K562 (cell line): ENCODE measurements around the gene EVI5. TPM values are rescaled to one million over a fixed set of nuclear protein-coding genes. Genes with fewer than 3 reads are reported as not detected.

Experiments used
- BCL6 ChIP-seq: fragments of 250-450 bp; sonication (Bioruptor Pico); IDR thresholded peaks from 2 replicates; pipeline ENCODE4 v1.4.0; 2020
- CBX8 ChIP-seq: fragments of 200-600 bp; sonication (generic); IDR thresholded peaks from 2 replicates; pipeline ENCODE4 v1.6.1; 2012; ENCODE audit warnings: borderline replicate concordance, mixed run types, low read depth, mild to moderate bottlenecking, moderate library complexity, mixed read lengths, low read length, control low read depth, inconsistent platforms; ENCODE audit not compliant: poor library complexity, severe bottlenecking; ENCODE audit errors: extremely low read depth
- CREB3L1 ChIP-seq: fragments of 450-650 bp; IDR thresholded peaks from 2 replicates; pipeline ENCODE4 v1.6.1; 2014; ENCODE audit warnings: low read depth, mild to moderate bottlenecking, moderate library complexity, borderline replicate concordance
- DDX20 ChIP-seq: fragments of 450-650 bp; IDR thresholded peaks from 2 replicates; pipeline ENCODE4 v1.6.1; 2016; ENCODE audit warnings: missing genetic modification characterization, low read depth, mild to moderate bottlenecking, missing compliant biosample characterization, moderate library complexity
- ELF1 ChIP-seq: fragments of 200-800 bp; sonication (Bioruptor generic); IDR thresholded peaks from 2 replicates; pipeline ENCODE4 v1.6.1; 2016; ENCODE audit warnings: missing genetic modification characterization, missing compliant biosample characterization
- FOXO4 ChIP-seq: fragments of 450-650 bp; formaldehyde crosslinking; IDR thresholded peaks from 2 replicates; pipeline ENCODE4 v1.4.0; 2020; ENCODE audit warnings: mild to moderate bottlenecking, moderate library complexity
- HDAC6 ChIP-seq: IDR thresholded peaks from 2 replicates; pipeline ENCODE4 v1.6.1; 2012; ENCODE audit warnings: low read depth, mild to moderate bottlenecking, control low read depth, inconsistent platforms, low read length, moderate library complexity
- KDM5B ChIP-seq: fragments of 200-600 bp; sonication (generic); IDR thresholded peaks from 2 replicates; pipeline ENCODE4 v1.6.1; 2012; ENCODE audit warnings: low read depth, mild to moderate bottlenecking, moderate library complexity, low read length, control low read depth, inconsistent platforms; ENCODE audit not compliant: insufficient replicate concordance
- L3MBTL2 ChIP-seq: fragments of 450-650 bp; IDR thresholded peaks from 2 replicates; pipeline ENCODE4 v1.6.1; 2016; ENCODE audit warnings: mild to moderate bottlenecking, moderate library complexity
- NR2F6 ChIP-seq: fragments of 450-650 bp; formaldehyde crosslinking; IDR thresholded peaks from 2 replicates; pipeline ENCODE4 v1.4.0; 2020; ENCODE audit warnings: mild to moderate bottlenecking
- PURB ChIP-seq: sonication (generic); formaldehyde crosslinking; IDR thresholded peaks from 2 replicates; pipeline ENCODE4 v1.9.0; 2021; ENCODE audit warnings: low read depth, mild to moderate bottlenecking, missing genetic modification reagents
- SMAD2 ChIP-seq: fragments of 150-350 bp; IDR thresholded peaks from 2 replicates; pipeline ENCODE4 v1.6.1; 2014; ENCODE audit warnings: low read depth, mild to moderate bottlenecking, low read length
- TCF7 ChIP-seq: sonication (generic); IDR thresholded peaks from 2 replicates; pipeline ENCODE4 v1.6.1; 2016; ENCODE audit warnings: antibody characterized with exemption, borderline replicate concordance
- XRCC4 ChIP-seq: IDR thresholded peaks from one replicate; pipeline ENCODE4 v1.6.1; 2011; ENCODE audit not compliant: insufficient read depth, insufficient read length; ENCODE audit errors: extremely low read depth
- ZBTB40 ChIP-seq, 2 experiments: fragments of 450-650 bp in 1 of 2; sonication (generic) in 1 of 2; formaldehyde crosslinking in 1 of 2; IDR thresholded peaks; 2 replicates each; pipeline versions ENCODE4 v1.7.1 to v1.9.0; 2016 to 2022; ENCODE audit warnings: inconsistent platforms in 1 of 2, mild to moderate bottlenecking in 1 of 2, missing genetic modification reagents in 1 of 2
- ZNF830 ChIP-seq: fragments of 250-450 bp; sonication (Bioruptor Pico); IDR thresholded peaks from 2 replicates; pipeline ENCODE4 v1.5.0; 2021; ENCODE audit warnings: mild to moderate bottlenecking
- polyA plus RNA-seq, 8 experiments: library from polyadenylated mRNA; depleted of rRNA in 4 of 8; stranded (reverse) in 5 of 8; unstranded in 3 of 8; fragments of >200 nt; fragmentation: Nextera tagmentation in 2 of 8; fragmentation: Illumina TruSeq in 1 of 8; extraction: Ambion mirVana in 2 of 8; extraction: Trizol in 1 of 8; gene quantifications; 2 replicates each; pipeline versions ENCODE4 v1.2.1 to v1.2.3, GENCODE V29; 2011 to 2014; ENCODE audit warnings: inconsistent platforms in 1 of 8, missing spikeins in 1 of 8
- total RNA-seq, 7 experiments: library from RNA; depleted of rRNA in 6 of 7; stranded (reverse); fragments of >200 nt in 6 of 7; fragmentation: Illumina TruSeq in 2 of 7; extraction: Trizol in 2 of 7; gene quantifications; 2 replicates each; pipeline versions ENCODE4 v1.2.1 to v1.2.3, GENCODE V29; 2011 to 2021; ENCODE audit warnings: low replicate concordance in 1 of 7

The EVI5 gene
- total and polyA plus RNA-seq, 9 of the 15 experiments (the other 6 are each of a cell fraction or from before 2014, with no cell fraction given): 1.7 to 50.1 (median 13.7) TPM

GRCh38 chr1:92544756-92545165 lies 240.1 kb downstream of the EVI5 start (continued):
- TF ChIP-seq FOXO4: no peak
- TF ChIP-seq CBX8: no peak
- no peak for TF ChIP-seq XRCC4
- TF ChIP-seq ZNF830: no peak
- no peak for TF ChIP-seq HDAC6
- peak; percentile 55; the same call in 1 of the 2 replicates for TF ChIP-seq CREB3L1
- no peak for TF ChIP-seq SMAD2
- TF ChIP-seq NR2F6 (CRISPR knock-in tag): no peak
- TF ChIP-seq ELF1 (tag): peak; percentile 71
- peak; percentile 62; the same call in 1 of the 2 replicates for TF ChIP-seq DDX20 (tag)
- TF ChIP-seq KDM5B: no peak
- peak; percentile 88 for TF ChIP-seq ZBTB40 (IDR thresholded peaks at IDR 0.05)
- no peak for TF ChIP-seq ZBTB40 (CRISPR knock-in tag; IDR thresholded peaks at IDR 0.05)
- TF ChIP-seq L3MBTL2: 0 out of 2 replicates have a peak, but pooled peaks have one; percentile 28
- peak; percentile 87; the same call in 1 of the 2 replicates for TF ChIP-seq TCF7
- TF ChIP-seq BCL6 (CRISPR knock-in tag): peak; percentile 78
- no peak for TF ChIP-seq PURB
